Lower lobe of right lung (tissue), 2 donors: ENCODE results near the gene MAP1LC3B2. TPM values are rescaled to one million over a fixed set of nuclear protein-coding genes. Genes with fewer than 3 reads are reported as not detected.

Source experiments
- ATAC-seq, 2 donors: fragments of 200-7000 bp; cut with Tn5 transposase; one replicate each; pipeline ENCODE4 v1.9.1; 2020 to 2022; ENCODE audit warnings: mild to moderate bottlenecking in 2 of 2, moderate library complexity in 2 of 2
- DNase-seq: peaks from one replicate; pipeline ENCODE4 v3.0.0-alpha.2; 2020
- H3K27ac ChIP-seq: fragments of 200-600 bp; one replicate; pipeline ENCODE4 v1.8.0; 2022
- H3K27me3 ChIP-seq: fragments of 200-600 bp; one replicate; pipeline ENCODE4 v1.8.0; 2022; ENCODE audit warnings: low read depth
- H3K36me3 ChIP-seq: fragments of 200-600 bp; one replicate; pipeline ENCODE4 v1.8.0; 2022; ENCODE audit warnings: mild to moderate bottlenecking
- H3K4me1 ChIP-seq: fragments of 200-600 bp; one replicate; pipeline ENCODE4 v1.8.0; 2022
- H3K4me3 ChIP-seq: fragments of 200-600 bp; one replicate; pipeline ENCODE4 v1.8.0; 2022; ENCODE audit warnings: mild to moderate bottlenecking
- H3K9me3 ChIP-seq: fragments of 200-600 bp; one replicate; pipeline ENCODE4 v1.8.0; 2022
- CTCF ChIP-seq: fragments of 200-600 bp; IDR thresholded peaks from one replicate; pipeline ENCODE4 v1.8.0; 2022; ENCODE audit warnings: antibody characterized with exemption, mild to moderate bottlenecking
- intact Hi-C: fragments of 100-400 bp; cut with DNase I; formaldehyde crosslinking; loops from one replicate; pipeline ENCODE4 v1.11.0; 2022
- total RNA-seq: library from RNA; stranded (reverse); fragmentation: NEBNext Ultra II Directional; extraction: Animal tissue kit (Norgen Biotek cat#: 25700); gene quantifications from one replicate; pipeline ENCODE4 v1.2.1, GENCODE V29; 2021
- donor health status: DM: no; HTN: yes; CAD: no; lungs with severe emphysema.

Gene MAP1LC3B2
- total RNA-seq, 1 donor from 2014 or later, result 1.9 TPM

- no peak for DNase-seq
- TF ChIP-seq CTCF, result no peak
Measured at GRCh38 chr12:116603546-116604177, 44.5 kb downstream of the MAP1LC3B2 start.

GRCh38 chr12:116604178-116604895, 45.2 kb downstream of the MAP1LC3B2 start:
- TF ChIP-seq CTCF, result no peak
- intact Hi-C loops, result loop anchor here (10.0 kb wide), 1 partner anchor 50 kb away; no protein-coding TSS in a partner anchor
- Histone ChIP-seq H3K4me1 (peaks cover 12% of the 10 kb centered on the region), H3K36me3 (no peaks in the 10 kb centered on the region), H3K9me3 (no peaks in the 10 kb centered on the region), H3K27me3 (no peaks in the 10 kb centered on the region), H3K27ac (no peak overlapping the region), H3K4me3 (peak overlapping the region; percentile 2)
- DNase-seq (no peak), ATAC-seq (no peak)

More at GRCh38 chr12:116603546-116604177, 44.5 kb downstream of the MAP1LC3B2 start:
- intact Hi-C loops, result loop anchor here (10.0 kb wide), 1 partner anchor 51 kb away; no protein-coding TSS in a partner anchor
- Histone ChIP-seq H3K4me3 (no peak overlapping the region), H3K9me3 (no peaks in the 10 kb centered on the region), H3K27ac (no peak overlapping the region), H3K27me3 (no peaks in the 10 kb centered on the region), H3K36me3 (no peaks in the 10 kb centered on the region), H3K4me1 (peaks cover 15% of the 10 kb centered on the region)
- no peak for ATAC-seq

- H3K27ac ChIP-seq, result no peak overlapping the region
- intact Hi-C loops, result loop anchor here (10.0 kb wide), 1 partner anchor 50 kb away; no protein-coding TSS in a partner anchor
Measured at GRCh38 chr12:116604951-116605641, 45.9 kb downstream of the MAP1LC3B2 start.

GRCh38 chr12:116606397-116606796, 47.2 kb downstream of the MAP1LC3B2 start:
- H3K9me3 ChIP-seq, result no peaks in the 10 kb centered on the region
- H3K27me3 ChIP-seq, result no peaks in the 10 kb centered on the region
- no peak for ATAC-seq
- H3K36me3 ChIP-seq, result no peaks in the 10 kb centered on the region
- H3K4me3 ChIP-seq, result no peak overlapping the region
- DNase-seq, result no peak
- no peak overlapping the region for H3K27ac ChIP-seq
- intact Hi-C loops, result loop anchor here (10.0 kb wide), 1 partner anchor 48 kb away; no protein-coding TSS in a partner anchor
- no peak for TF ChIP-seq CTCF
- peaks cover 8% of the 10 kb centered on the region for H3K4me1 ChIP-seq

More at GRCh38 chr12:116604951-116605641, 45.9 kb downstream of the MAP1LC3B2 start:
- Histone ChIP-seq H3K27me3 (no peaks in the 10 kb centered on the region), H3K4me3 (peak overlapping the region; percentile 2), H3K36me3 (no peaks in the 10 kb centered on the region), H3K4me1 (peaks cover 9% of the 10 kb centered on the region), H3K9me3 (no peaks in the 10 kb centered on the region)
- DNase-seq (no peak), ATAC-seq (no peak)
- no peak for TF ChIP-seq CTCF

GRCh38 chr12:116607039-116607438, 47.9 kb downstream of the MAP1LC3B2 start:
- intact Hi-C loops, result loop anchor here (10.0 kb wide), 1 partner anchor 48 kb away; no protein-coding TSS in a partner anchor
- no peak for ATAC-seq
- Histone ChIP-seq H3K4me3 (no peak overlapping the region), H3K4me1 (peaks cover 8% of the 10 kb centered on the region), H3K36me3 (no peaks in the 10 kb centered on the region), H3K9me3 (no peaks in the 10 kb centered on the region), H3K27ac (no peak overlapping the region), H3K27me3 (no peaks in the 10 kb centered on the region)
- no peak for TF ChIP-seq CTCF
- DNase-seq, result no peak
